Bronchus fibroblast of lung (primary cell): ENCODE data around the gene PDZK1IP1. TPM values are rescaled to one million over a fixed set of nuclear protein-coding genes. Genes with fewer than 3 reads are reported as not detected.

ENCODE experiments used
- total RNA-seq: library from RNA; depleted of rRNA; stranded (reverse); fragments of >200 nt; gene quantifications from 2 replicates; pipeline ENCODE4 v1.2.3, GENCODE V29; 2015

PDZK1IP1 gene, protein sequence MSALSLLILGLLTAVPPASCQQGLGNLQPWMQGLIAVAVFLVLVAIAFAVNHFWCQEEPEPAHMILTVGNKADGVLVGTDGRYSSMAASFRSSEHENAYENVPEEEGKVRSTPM
- not detected in 2 replicates for total RNA-seq

DNA sequence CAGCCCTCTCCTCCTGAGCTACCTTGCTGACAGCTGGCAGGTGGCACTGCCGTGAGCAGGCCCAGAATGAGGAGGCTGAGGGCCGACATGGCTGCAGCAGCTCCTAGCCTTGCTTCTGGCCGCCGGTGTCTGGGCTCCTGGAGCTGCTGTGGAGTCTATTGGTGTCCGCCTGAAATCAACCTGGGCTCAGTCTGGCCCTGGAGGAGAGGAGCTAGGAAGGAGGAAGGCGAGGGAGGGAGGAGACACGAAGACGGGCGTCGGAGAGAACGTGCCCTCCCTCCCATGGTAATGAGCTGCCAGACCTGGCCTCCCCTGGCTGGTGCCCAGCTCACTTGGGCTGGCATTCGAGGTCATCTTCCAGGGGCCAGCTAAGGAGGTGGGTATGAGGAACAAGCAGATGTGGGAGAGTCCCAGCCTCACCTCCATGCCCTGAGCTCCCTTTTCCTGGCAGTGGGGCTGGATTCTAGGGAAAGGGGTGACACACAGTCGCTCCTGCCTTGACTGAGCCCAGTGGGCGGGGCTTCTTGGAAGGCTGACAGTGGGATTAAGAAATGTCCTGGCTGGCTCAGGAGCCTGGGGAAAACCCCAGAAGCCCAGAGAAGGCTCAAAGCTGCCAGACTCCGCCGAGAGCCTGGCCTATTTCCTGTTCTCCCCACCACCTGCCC lies at the start of gene PDZK1IP1:
PDZK1IP1 (minus strand) TSS at position 193 of the 665 bp plus-strand sequence; CDS start at position 89, 104 bp downstream.

DNA sequence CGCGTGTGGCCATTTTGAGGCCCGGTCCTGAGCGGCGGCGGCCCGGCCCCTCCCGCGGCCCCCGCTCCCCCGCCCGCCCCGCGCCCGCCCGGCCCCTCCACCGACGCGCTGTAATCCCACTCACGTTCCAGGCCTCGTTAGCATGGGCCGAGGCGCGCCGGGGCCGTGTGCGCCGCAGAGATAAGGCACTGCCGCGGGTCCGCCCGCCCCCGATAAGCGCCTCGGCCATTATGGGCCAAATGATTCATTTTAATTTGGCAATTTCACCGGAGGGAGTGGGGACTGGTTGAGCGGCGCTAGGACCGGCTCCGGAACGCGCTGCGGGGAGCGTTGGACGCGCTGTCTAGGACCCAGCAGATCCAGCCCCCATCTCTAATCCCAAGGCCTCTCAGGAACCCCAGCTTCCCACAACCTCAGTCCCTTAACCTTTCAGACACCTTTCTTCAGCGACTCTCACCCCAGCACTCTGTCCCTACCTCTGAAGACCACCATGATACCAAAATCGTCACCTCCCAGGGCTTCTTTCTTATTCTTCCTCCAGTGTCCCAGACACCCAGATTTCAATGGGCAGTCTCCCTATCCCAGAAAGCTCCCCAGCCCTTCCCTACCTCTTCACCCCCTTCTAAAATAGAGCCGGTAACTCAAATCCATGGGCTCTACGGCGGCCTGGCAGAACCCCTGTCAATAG lies 42.5 kb upstream of the PDZK1IP1 start, which contains the start of gene TAL1:
TAL1 (minus strand) TSS at position 39 of the 688 bp plus-strand sequence. CDS start 6,337 bp downstream, outside the sequence.

DNA sequence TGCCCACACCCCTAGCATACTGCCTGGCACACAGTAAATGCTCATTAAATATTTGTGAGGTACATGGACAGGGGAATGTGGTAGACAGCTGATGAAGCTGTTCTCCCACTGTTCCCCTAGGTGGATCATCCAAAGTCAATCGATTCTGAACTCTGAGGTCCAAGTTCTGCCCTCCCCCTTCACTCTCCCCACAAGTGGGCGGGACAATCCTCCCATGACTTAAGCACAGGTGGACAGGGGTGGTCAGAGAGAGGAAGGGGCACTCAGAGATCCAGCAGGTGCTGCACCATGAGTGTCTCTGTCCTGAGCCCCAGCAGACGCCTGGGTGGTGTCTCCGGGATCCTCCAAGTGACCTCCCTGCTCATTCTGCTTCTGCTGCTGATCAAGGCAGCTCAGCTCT lies 52.6 kb downstream of the PDZK1IP1 start, which contains the start of gene CYP4A22:
CYP4A22 (plus strand) TSS at position 244 of the 400 bp plus-strand sequence; CDS start at position 289, 45 bp downstream.

Other genes with a start within 250 kb of the PDZK1IP1 start
- gene CYP4A11, start 248.6 kb downstream of the PDZK1IP1 start, total RNA-seq: not detected in 2 replicates
- gene CYP4X1, start 166.4 kb downstream of the PDZK1IP1 start, total RNA-seq: under 0.01 TPM in 1 of 2 replicates, not detected in the other
- not detected in 2 replicates for gene CYP4Z1, start 122.8 kb downstream of the PDZK1IP1 start, total RNA-seq
- not detected in 2 replicates for gene CYP4A22, start 52.6 kb downstream of the PDZK1IP1 start, total RNA-seq
- gene TAL1, start 42.2 kb upstream of the PDZK1IP1 start, total RNA-seq: not detected in 2 replicates
- 13.8 and 16.0 TPM in 2 replicates for gene STIL, start 124.1 kb upstream of the PDZK1IP1 start, total RNA-seq
- 39.2 and 56.0 TPM in 2 replicates for gene CMPK1, start 143.8 kb upstream of the PDZK1IP1 start, total RNA-seq
- gene FOXE3, start 226.2 kb upstream of the PDZK1IP1 start, total RNA-seq: not detected in 2 replicates
- gene FOXD2, start 248.0 kb upstream of the PDZK1IP1 start, total RNA-seq: under 0.01 TPM in 2 replicates